Measurements from ENCODE around the gene CCDC192. TPM values are rescaled to one million over a fixed set of nuclear protein-coding genes. Genes with fewer than 3 reads are reported as not detected.
A peak's percentile ranks its signal among the peaks of the same experiment; 100 is the strongest.

CCDC192 gene
- total RNA-seq, 2 donors from 2014 or later = not detected

GRCh38 chr5:127987354-127988145, 284.4 kb downstream of the CCDC192 start:
- TF ChIP-seq, protein P1, sequence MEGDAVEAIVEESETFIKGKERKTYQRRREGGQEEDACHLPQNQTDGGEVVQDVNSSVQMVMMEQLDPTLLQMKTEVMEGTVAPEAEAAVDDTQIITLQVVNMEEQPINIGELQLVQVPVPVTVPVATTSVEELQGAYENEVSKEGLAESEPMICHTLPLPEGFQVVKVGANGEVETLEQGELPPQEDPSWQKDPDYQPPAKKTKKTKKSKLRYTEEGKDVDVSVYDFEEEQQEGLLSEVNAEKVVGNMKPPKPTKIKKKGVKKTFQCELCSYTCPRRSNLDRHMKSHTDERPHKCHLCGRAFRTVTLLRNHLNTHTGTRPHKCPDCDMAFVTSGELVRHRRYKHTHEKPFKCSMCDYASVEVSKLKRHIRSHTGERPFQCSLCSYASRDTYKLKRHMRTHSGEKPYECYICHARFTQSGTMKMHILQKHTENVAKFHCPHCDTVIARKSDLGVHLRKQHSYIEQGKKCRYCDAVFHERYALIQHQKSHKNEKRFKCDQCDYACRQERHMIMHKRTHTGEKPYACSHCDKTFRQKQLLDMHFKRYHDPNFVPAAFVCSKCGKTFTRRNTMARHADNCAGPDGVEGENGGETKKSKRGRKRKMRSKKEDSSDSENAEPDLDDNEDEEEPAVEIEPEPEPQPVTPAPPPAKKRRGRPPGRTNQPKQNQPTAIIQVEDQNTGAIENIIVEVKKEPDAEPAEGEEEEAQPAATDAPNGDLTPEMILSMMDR (IDR thresholded peaks at IDR 0.05) = no peak
- no peak for TF ChIP-seq POLR2A (IDR thresholded peaks at IDR 0.05)
- ATAC-seq = no peak

DNA sequence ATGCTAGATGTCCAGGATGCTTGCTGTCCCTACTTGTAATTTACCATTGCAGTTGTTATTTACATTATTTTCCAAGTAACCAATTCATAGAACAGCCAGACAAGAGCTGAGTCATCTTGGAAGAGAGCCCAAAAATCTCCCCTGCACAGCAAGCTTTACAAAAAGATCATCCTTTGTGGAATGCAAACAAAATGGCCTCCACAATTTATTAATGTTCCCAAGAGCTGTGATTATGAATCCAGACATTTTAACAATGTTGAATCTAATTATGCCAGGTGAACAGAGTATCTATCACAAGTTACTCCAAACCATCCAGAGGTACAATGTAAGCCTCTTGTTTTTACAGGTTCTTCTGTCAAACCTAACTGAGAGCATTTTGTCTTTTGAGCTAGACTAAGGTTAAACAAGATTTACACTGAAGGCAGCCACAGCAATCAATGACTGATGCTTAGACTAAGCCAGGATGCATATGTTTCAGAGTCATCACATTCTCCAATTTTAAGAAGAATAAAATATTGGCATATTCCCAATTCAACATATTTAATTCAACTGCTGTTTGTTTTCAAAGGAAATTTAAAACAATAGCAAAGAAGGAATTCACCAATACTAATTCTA, 285.1 kb downstream of the CCDC192 start:
- intact Hi-C loops (cut with DNase I) = no loop called here
- Histone ChIP-seq H3K36me3 (replicated peaks in 1 of 2; ENCODE audit: insufficient read depth in 1 of 2, low read depth in 2 of 2) (no peaks in the 10 kb centered on the region), H3K9me3 (no peaks in the 10 kb centered on the region), H3K4me3 (no peak overlapping the region), H3K27ac (no peak overlapping the region), H3K4me1 (peaks cover 5% of the 10 kb centered on the region), H3K27me3 (no peaks in the 10 kb centered on the region)
- ATAC-seq = no peak
- TF ChIP-seq POLR2A (IDR thresholded peaks at IDR 0.05) = no peak
- TF ChIP-seq, protein P1 (IDR thresholded peaks at IDR 0.05) = no peak
- peak in 1 of 4 donors; percentile 9 for DNase-seq

More at GRCh38 chr5:127987354-127988145, 284.4 kb downstream of the CCDC192 start:
- intact Hi-C loops (cut with DNase I) = no loop called here
- Histone ChIP-seq H3K27me3 (no peaks in the 10 kb centered on the region), H3K27ac (no peak overlapping the region), H3K36me3 (replicated peaks in 1 of 2; ENCODE audit: insufficient read depth in 1 of 2, low read depth in 2 of 2) (no peaks in the 10 kb centered on the region), H3K4me3 (no peak overlapping the region), H3K4me1 (peaks cover 5% of the 10 kb centered on the region), H3K9me3 (no peaks in the 10 kb centered on the region)
- WGBS, 2 donors = 95% methylated on average over 2 of the region's 2 CpGs
- DNase-seq = no peak

Other genes with a start within 250 kb of the CCDC192 start
- 10 to 100 TPM; 25.1 to 29.1 TPM for gene PRRC1, start 185.8 kb upstream of the CCDC192 start, total RNA-seq
- gene CTXN3, start 54.3 kb upstream of the CCDC192 start, total RNA-seq = not detected